ENCODE measurements around the gene CAPG. TPM values are rescaled to one million over a fixed set of nuclear protein-coding genes. Genes with fewer than 3 reads are reported as not detected.

CAPG gene
- total and polyA plus RNA-seq, 2 of the 4 experiments (the other 2 are of a cell fraction) = 79.9 to 98.3 TPM

DNA sequence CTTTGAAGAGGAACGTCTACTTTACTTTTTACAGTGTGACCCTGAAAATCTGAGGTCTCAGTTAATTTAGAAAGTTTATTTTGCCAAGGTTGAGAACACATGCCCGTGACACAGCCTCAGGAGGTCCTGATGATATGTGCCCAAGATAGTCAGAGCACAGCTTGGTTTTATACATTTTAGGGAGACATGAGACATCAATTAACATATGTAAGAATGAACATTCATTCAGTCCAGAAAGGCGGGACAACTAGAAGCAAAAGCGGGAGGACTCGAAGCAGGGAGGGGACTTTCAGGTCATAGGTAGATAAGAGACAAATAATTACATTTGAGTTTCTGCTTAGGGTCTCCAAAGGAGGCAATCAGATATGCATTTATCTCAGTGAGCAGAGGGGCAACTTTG, 31.9 kb downstream of the CAPG start:
- Histone ChIP-seq H2BK5ac (ENCODE audit: low read depth, low read length, poor library complexity, severe bottlenecking) (no peak overlapping the region), H3K9ac (ENCODE audit: low read depth, low read length) (no peak overlapping the region), H3K18ac (ENCODE audit: low read depth, low read length) (no peak overlapping the region), H4K8ac (ENCODE audit: low read depth in 2 of 2, low read length in 2 of 2) (no peak overlapping the region), H3K4me1 (ENCODE audit: control insufficient read depth, insufficient read depth, low read length) (peaks cover 11% of the 10 kb centered on the region), H4K5ac (ENCODE audit: low read depth, low read length) (no peak overlapping the region), H4K91ac (ENCODE audit: insufficient read depth, low read depth, low read length) (no peak overlapping the region), H3K4me3 (ENCODE audit: insufficient read depth, low read depth, low read length) (no peak overlapping the region), H3K23ac (ENCODE audit: low read depth, low read length) (no peak overlapping the region), H3K27me3 (ENCODE audit: control insufficient read depth, insufficient read depth, low read length) (no peaks in the 10 kb centered on the region), H4K20me1 (ENCODE audit: insufficient read depth, low read length) (no peaks in the 10 kb centered on the region; the same call in 1 of the 2 replicates), H2AFZ (replicated peaks; ENCODE audit: low read length, poor library complexity) (no peak overlapping the region), H2BK120ac (ENCODE audit: low read depth, low read length) (no peak overlapping the region), H2AK9ac (replicated peaks; ENCODE audit: low read depth, low read length, poor library complexity) (no peak overlapping the region), H3K4me2 (ENCODE audit: low read depth, low read length) (no peak overlapping the region), H3K4ac (ENCODE audit: low read depth, low read length) (no peak overlapping the region), H3K36me3 (ENCODE audit: control insufficient read depth, insufficient read depth, low read length) (peaks cover 9% of the 10 kb centered on the region), H3K14ac (replicated peaks; ENCODE audit: low read depth, low read length) (no peak overlapping the region), H2AK5ac (ENCODE audit: low read depth, low read length) (no peak overlapping the region), H2BK20ac (ENCODE audit: low read depth, low read length) (no peak overlapping the region), H3K56ac (ENCODE audit: extremely low read depth, insufficient read depth, low read length) (no peak overlapping the region), H3K27ac (ENCODE audit: insufficient read depth, low read length) (no peak overlapping the region), H3K79me1 (ENCODE audit: low read depth in 1 of 2, low read length in 2 of 2) (0 out of 4 replicates have a peak, but pooled peaks cover 0 to 4% of the 10 kb centered on the region in 2 experiments), H3K9me1 (ENCODE audit: insufficient read depth, low read length) (peaks cover 6% of the 10 kb centered on the region), H3K9me3 (ENCODE audit: control insufficient read depth, insufficient read depth, low read length) (no peaks in the 10 kb centered on the region), H2BK15ac (ENCODE audit: low read depth, low read length) (no peak overlapping the region)
- WGBS, 2 experiments (ENCODE audit: extremely low coverage in 2 of 2, insufficient read length in 1 of 2) = 82% methylated on average over 3 of the region's 5 CpGs; no CpG with 5 or more reads in 1 of the 2 experiments
- ATAC-seq (ENCODE audit: low read depth) (no peak), DNase-seq (no peak)
- intact Hi-C loops (cut with micrococcal nuclease) (no loop called here), dilution Hi-C loops (cut with HindIII; ENCODE audit: low sequenced_read_pairs, unreplicated experiment) (no loop called here), in situ Hi-C loops (cut with MboI; ENCODE audit: low sequenced_read_pairs) (no loop called here)
- POLR2A ChIA-PET (ENCODE audit: unreplicated experiment) = no interaction called here
- TF ChIP-seq, protein P1, sequence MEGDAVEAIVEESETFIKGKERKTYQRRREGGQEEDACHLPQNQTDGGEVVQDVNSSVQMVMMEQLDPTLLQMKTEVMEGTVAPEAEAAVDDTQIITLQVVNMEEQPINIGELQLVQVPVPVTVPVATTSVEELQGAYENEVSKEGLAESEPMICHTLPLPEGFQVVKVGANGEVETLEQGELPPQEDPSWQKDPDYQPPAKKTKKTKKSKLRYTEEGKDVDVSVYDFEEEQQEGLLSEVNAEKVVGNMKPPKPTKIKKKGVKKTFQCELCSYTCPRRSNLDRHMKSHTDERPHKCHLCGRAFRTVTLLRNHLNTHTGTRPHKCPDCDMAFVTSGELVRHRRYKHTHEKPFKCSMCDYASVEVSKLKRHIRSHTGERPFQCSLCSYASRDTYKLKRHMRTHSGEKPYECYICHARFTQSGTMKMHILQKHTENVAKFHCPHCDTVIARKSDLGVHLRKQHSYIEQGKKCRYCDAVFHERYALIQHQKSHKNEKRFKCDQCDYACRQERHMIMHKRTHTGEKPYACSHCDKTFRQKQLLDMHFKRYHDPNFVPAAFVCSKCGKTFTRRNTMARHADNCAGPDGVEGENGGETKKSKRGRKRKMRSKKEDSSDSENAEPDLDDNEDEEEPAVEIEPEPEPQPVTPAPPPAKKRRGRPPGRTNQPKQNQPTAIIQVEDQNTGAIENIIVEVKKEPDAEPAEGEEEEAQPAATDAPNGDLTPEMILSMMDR (conservative IDR thresholded peaks at IDR 0.05; ENCODE audit: low read depth, low read length) = no peak
- TF ChIP-seq SMC3 (IDR thresholded peaks at IDR 0.05; ENCODE audit: low read depth, low read length) (no peak), NFE2L2 (IDR thresholded peaks at IDR 0.05; ENCODE audit: low read depth, low read length) (no peak), CEBPB (IDR thresholded peaks at IDR 0.05; ENCODE audit: low read depth, low read length) (no peak), RAD21 (IDR thresholded peaks at IDR 0.05; ENCODE audit: low read length) (no peak), POLR2A (IDR thresholded peaks at IDR 0.05; ENCODE audit: low read depth, low read length) (no peak), MAZ (IDR thresholded peaks at IDR 0.05; ENCODE audit: borderline replicate concordance, low read depth, low read length) (no peak), MXI1 (IDR thresholded peaks at IDR 0.05; ENCODE audit: borderline replicate concordance, low read depth, low read length) (no peak), FOS (IDR thresholded peaks at IDR 0.05; ENCODE audit: low read depth, low read length) (no peak), RFX5 (IDR thresholded peaks at IDR 0.05; ENCODE audit: low read depth, low read length) (no peak), RCOR1 (IDR thresholded peaks at IDR 0.05; ENCODE audit: insufficient replicate concordance, low read length) (no peak), MAFK (IDR thresholded peaks at IDR 0.05; ENCODE audit: low read depth, low read length) (no peak), CHD1 (IDR thresholded peaks at IDR 0.05; ENCODE audit: low read depth, low read length) (no peak), BHLHE40 (IDR thresholded peaks at IDR 0.05; ENCODE audit: low read depth, low read length) (no peak)
- TF ChIP-seq, protein P2, sequence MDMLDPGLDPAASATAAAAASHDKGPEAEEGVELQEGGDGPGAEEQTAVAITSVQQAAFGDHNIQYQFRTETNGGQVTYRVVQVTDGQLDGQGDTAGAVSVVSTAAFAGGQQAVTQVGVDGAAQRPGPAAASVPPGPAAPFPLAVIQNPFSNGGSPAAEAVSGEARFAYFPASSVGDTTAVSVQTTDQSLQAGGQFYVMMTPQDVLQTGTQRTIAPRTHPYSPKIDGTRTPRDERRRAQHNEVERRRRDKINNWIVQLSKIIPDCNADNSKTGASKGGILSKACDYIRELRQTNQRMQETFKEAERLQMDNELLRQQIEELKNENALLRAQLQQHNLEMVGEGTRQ (IDR thresholded peaks at IDR 0.05; ENCODE audit: low read depth, low read length) = no peak
- TF ChIP-seq, protein P3, sequence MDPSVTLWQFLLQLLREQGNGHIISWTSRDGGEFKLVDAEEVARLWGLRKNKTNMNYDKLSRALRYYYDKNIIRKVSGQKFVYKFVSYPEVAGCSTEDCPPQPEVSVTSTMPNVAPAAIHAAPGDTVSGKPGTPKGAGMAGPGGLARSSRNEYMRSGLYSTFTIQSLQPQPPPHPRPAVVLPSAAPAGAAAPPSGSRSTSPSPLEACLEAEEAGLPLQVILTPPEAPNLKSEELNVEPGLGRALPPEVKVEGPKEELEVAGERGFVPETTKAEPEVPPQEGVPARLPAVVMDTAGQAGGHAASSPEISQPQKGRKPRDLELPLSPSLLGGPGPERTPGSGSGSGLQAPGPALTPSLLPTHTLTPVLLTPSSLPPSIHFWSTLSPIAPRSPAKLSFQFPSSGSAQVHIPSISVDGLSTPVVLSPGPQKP (IDR thresholded peaks at IDR 0.05; ENCODE audit: borderline replicate concordance, low read depth, low read length) = no peak
- BruUV-seq (replicated peaks) = no TSS peak
- CTCF ChIA-PET = no interaction called here

Data from IMR-90 (cell line).